HL-60/S4 treated with phorbol 12-myristate 13-acetate at 8.2 ng/mL for 4 days and 3 days (cell line): ENCODE measurements around the gene PHF13.

Source experiments
- in situ Hi-C: fragments of 300-500 bp; cut with MboI; formaldehyde crosslinking; loops from 2 replicates; pipeline ENCODE4 v1.15.0; 2022; ENCODE audit warnings: low sequenced_read_pairs

PHF13 gene

DNA sequence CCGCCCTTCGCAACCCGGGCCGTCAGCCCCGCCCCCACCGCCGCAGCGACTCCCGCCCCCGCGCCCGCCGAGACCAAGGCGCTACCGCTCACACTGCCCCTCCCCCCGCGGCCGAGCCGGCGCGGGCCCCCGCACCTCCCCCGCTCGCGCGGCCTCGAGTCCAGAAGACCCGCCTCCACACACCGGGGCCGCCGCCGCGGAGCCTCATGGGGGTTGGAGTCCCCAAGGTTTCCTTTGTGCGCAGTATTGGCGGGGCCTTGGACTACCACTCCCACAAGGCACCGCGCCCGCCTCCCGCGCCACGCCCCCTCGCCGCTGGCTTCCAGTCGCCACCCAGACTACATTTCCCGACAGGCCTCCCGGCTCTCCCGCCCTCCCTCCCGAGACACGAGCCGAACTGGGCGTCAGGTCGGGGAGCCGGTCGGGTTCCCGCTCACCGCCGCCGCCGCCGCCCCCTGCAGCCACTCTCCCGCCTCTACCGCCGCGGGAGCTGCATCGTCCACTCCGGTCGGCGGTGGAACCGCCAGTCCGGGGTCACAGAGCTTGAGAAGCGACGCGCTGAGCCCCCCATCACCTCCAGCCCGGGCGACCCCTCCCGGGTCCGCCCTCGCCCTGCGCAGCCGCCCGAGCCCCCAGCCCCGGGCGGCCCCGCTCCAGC lies at the start of gene PHF13:
Gene PHF13 (plus strand): TSS at position 371 of the 658 bp plus-strand sequence. CDS start 336 bp downstream, outside the sequence.
- in situ Hi-C loops: no loop called here

DNA sequence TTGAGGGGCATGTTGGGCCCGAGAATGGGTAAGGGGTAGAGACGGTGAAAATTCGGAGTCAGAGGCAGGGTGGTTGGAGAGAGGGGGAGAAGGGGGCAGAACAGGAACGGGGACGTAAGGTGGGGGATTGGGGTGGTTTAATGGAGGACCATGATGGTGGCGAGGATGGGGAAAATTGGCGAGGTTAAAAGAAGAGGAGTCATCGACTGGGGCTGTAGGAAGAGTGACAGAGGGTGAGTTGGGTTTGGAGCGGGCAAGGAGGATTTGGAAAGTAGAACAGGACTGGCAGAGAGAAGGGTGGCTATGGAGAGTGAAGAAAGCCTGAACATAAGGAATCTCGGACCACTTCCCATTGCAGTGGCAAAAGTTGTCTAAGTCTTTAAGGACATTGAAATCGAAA lies 44.5 kb upstream of the PHF13 start:
- in situ Hi-C loops: no loop called here

- in situ Hi-C loops: no loop called here
Observed at GRCh38 chr1:6570100-6570499, 43.4 kb upstream of the PHF13 start.

- in situ Hi-C loops: no loop called here
Observed at GRCh38 chr1:6570987-6571386, 42.5 kb upstream of the PHF13 start.

GRCh38 chr1:6572653-6573383 lies 40.7 kb upstream of the PHF13 start:
- in situ Hi-C loops: no loop called here

DNA sequence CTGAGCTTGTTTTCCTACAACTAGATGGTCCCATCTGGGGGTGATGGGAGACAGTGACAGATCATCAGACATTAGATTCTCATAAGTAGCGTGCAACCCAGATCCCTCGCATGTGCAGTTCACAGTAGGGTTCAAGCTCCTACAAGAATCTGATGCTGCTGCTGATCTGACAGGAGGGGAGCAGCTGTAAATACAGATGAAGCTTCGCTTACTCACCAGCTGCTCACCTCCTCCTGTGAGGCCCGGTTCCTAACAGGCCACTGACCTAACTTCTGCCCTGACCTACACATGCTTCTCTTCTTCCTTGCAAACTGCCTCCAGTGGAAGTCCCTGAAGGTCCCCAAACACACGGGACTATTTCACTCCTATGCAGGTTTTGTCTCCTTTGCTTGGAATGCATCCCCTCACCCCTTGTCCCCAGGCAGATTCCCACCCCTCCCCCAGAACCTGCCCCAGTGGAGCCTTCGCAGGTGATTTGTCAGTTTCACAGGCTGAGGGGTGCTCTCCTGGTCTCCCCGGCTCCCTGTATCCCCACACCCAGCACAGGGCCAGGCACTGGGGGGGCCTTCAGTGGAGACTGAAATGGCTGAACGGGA lies 39.4 kb upstream of the PHF13 start:
- in situ Hi-C loops: no loop called here

GRCh38 chr1:6574818-6575217 lies 38.7 kb upstream of the PHF13 start:
- in situ Hi-C loops: no loop called here

- in situ Hi-C loops: no loop called here
Observed at GRCh38 chr1:6577831-6578525, 35.6 kb upstream of the PHF13 start.

DNA sequence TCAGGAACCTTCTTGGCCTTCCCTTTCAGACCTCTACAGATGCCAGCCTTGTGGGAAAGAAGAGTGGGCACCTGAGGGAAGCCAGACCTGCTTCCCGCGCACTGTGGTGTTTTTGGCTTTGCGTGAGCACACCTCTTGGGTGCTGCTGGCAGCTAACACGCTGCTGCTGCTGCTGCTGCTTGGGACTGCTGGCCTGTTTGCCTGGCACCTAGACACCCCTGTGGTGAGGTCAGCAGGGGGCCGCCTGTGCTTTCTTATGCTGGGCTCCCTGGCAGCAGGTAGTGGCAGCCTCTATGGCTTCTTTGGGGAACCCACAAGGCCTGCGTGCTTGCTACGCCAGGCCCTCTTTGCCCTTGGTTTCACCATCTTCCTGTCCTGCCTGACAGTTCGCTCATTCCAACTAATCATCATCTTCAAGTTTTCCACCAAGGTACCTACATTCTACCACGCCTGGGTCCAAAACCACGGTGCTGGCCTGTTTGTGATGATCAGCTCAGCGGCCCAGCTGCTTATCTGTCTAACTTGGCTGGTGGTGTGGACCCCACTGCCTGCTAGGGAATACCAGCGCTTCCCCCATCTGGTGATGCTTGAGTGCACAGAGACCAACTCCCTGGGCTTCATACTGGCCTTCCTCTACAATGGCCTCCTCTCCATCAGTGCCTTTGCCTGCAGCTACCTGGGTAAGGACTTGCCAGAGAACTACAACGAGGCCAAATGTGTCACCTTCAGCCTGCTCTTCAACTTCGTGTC lies 34.7 kb upstream of the PHF13 start:
- in situ Hi-C loops: no loop called here

DNA sequence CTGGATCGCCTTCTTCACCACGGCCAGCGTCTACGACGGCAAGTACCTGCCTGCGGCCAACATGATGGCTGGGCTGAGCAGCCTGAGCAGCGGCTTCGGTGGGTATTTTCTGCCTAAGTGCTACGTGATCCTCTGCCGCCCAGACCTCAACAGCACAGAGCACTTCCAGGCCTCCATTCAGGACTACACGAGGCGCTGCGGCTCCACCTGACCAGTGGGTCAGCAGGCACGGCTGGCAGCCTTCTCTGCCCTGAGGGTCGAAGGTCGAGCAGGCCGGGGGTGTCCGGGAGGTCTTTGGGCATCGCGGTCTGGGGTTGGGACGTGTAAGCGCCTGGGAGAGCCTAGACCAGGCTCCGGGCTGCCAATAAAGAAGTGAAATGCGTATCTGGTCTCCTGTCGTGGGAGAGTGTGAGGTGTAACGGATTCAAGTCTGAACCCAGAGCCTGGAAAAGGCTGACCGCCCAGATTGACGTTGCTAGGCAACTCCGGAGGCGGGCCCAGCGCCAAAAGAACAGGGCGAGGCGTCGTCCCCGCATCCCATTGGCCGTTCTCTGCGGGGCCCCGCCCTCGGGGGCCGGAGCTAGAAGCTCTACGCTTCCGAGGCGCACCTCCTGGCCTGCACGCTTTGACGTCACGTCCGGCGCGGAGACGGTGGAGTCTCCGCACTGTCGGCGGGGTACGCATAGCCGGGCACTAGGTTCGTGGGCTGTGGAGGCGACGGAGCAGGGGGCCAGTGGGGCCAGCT lies 34.0 kb upstream of the PHF13 start, which contains the start of gene ZBTB48:
Gene ZBTB48 (plus strand): TSS at position 621 of the 745 bp plus-strand sequence. CDS start 616 bp downstream, outside the sequence.
- in situ Hi-C loops: no loop called here

GRCh38 chr1:6580119-6580592 lies 33.4 kb upstream of the PHF13 start:
- in situ Hi-C loops: no loop called here

- in situ Hi-C loops: no loop called here
Observed at GRCh38 chr1:6580593-6581409, 32.7 kb upstream of the PHF13 start.

DNA sequence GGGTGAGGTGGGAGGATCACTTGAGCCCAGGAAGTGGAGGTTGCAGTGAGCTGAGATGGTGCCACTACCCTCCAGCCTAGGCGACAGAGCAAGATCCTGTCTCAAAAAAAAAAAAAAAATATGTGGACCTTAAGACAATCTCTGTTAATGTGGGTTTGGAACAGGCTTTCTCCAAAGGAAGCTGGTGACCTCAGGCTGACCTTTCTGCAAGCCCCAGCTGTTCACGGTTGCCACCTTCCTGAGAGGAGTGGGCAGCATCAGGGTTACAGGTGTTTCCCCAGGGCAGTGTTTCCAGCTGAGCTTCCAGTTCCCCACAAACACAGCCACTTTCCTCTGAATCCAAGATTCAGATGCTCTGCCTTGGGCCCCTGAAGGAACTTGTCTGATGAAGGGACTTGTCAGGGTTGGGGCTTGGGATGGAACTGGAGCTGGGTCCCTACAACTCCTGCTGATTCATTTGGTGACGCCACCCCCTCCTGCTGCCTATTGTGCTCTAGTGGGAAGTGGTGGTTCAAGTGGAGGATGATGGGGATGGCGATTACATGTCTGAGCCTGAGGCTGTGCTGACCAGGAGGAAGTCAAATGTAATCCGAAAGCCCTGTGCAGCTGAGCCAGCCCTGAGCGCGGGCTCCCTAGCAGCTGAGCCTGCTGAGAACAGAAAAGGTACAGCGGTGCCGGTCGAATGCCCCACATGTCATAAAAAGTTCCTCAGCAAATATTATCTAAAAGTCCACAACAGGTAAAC lies 31.8 kb upstream of the PHF13 start:
- in situ Hi-C loops: no loop called here

GRCh38 chr1:6582370-6582769 lies 31.2 kb upstream of the PHF13 start:
- in situ Hi-C loops: no loop called here

- in situ Hi-C loops: no loop called here
Observed at GRCh38 chr1:6584126-6585080, 29.1 kb upstream of the PHF13 start.

- in situ Hi-C loops: no loop called here
Observed at GRCh38 chr1:6585081-6585722, 28.3 kb upstream of the PHF13 start.

DNA sequence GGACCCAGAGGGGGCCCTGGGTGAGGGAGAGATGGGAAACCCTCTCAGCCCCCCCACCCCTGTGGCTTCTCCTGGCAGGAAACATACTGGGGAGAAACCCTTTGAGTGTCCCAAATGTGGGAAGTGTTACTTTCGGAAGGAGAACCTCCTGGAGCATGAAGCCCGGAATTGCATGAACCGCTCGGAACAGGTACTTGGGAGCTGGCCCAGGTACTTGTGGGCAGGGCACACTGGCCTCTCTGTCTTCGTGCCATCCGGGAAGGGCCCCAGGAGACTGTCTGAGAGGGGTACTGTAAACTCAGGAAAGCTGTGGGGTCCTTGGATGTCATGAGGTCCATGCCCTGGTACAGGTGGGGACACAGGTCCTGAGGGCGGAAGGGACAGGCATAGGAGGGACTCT lies 27.7 kb upstream of the PHF13 start:
- in situ Hi-C loops: no loop called here
